Measurements from ENCODE around the gene OR2M4.
"Not testable (repeated sequence)": the region's sequence is repeated elsewhere in the genome, so short reads cannot be mapped to it uniquely, and the experiment has no call there.

OR2M4 gene, protein sequence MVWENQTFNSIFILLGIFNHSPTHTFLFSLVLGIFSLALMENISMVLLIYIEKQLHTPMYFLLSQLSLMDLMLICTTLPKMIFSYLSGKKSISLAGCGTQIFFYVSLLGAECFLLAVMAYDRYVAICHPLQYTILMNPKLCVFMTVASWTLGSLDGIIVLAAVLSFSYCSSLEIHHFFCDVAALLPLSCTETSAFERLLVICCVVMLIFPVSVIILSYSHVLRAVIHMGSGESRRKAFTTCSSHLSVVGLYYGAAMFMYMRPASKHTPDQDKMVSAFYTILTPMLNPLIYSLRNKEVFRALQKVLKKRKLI

DNA sequence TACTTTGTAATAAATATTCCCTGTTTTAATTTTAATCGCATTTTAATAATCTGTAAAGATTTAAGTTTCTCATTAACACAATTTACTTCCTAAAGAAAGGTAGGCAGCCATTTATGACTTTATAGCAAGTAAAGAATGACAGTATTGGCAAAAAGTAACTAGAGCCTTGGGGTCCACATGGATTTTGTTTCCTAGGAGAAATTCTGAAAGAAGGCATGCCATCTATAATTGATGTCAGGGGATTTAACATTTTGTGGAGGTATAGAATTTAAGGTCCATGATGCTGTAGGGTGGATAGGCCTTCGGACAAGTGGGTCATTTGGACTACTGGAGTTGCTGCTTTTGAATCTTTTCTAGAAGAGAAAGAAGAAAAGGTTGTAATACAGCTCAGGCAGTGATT, at the start of gene OR2M4:
TSS of gene OR2M4 (plus strand) at position 301 of the 400 bp plus-strand sequence. CDS start 7,512 bp downstream, outside the sequence.
- no peak for DNase-seq (ENCODE audit: low read depth in 2 of 2, low spot score in 1 of 2)

GRCh38 chr1:248183996-248184395, 47.2 kb upstream of the OR2M4 start:
- DNase-seq (ENCODE audit: low read depth in 2 of 2, low spot score in 1 of 2) = no peak

- DNase-seq (ENCODE audit: low read depth in 2 of 2, low spot score in 1 of 2) = no peak
Observed at GRCh38 chr1:248187363-248187762, 43.9 kb upstream of the OR2M4 start.

GRCh38 chr1:248189026-248189425, 42.2 kb upstream of the OR2M4 start:
- DNase-seq (ENCODE audit: low read depth in 2 of 2, low spot score in 1 of 2) = no peak

DNA sequence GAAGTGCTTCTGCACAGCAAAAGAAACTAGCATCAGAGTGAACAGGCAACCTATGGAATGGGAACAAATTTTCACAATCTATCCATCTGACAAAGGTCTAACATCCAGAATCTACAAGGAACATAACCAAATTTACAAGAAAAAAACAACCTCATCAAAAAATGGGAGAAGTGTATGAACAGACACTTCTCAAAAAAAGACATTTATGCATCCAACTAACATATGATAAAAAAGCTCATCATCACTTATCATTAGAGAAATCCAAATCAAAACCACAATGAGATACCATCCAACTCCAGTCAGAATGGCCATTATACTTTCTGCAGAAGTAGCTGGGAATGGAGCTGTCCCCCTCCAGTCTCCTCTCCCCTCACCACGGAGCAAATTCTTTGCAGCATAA, 37.1 kb upstream of the OR2M4 start:
- DNase-seq (ENCODE audit: low read depth in 2 of 2, low spot score in 1 of 2) = no peak

GRCh38 chr1:248196965-248197364, 34.3 kb upstream of the OR2M4 start, which contains the start of gene OR2M3:
Gene OR2M3 (plus strand): TSS chr1:248197265. CDS start chr1:248203068, 5,803 bp downstream.
- DNase-seq (ENCODE audit: low read depth in 2 of 2, low spot score in 1 of 2) = no peak

GRCh38 chr1:248215880-248216279, 15.3 kb upstream of the OR2M4 start:
- DNase-seq (ENCODE audit: low read depth in 2 of 2, low spot score in 1 of 2) = no peak

GRCh38 chr1:248225537-248225936, 5.7 kb upstream of the OR2M4 start:
- no peak for DNase-seq (ENCODE audit: low read depth in 2 of 2, low spot score in 1 of 2)

GRCh38 chr1:248229360-248229908, 1.8 kb upstream of the OR2M4 start:
- DNase-seq (ENCODE audit: low read depth in 2 of 2, low spot score in 1 of 2) = no peak

- no peak for DNase-seq (ENCODE audit: low read depth in 2 of 2, low spot score in 1 of 2)
Observed at GRCh38 chr1:248239478-248239877, 8.3 kb downstream of the OR2M4 start.

DNA sequence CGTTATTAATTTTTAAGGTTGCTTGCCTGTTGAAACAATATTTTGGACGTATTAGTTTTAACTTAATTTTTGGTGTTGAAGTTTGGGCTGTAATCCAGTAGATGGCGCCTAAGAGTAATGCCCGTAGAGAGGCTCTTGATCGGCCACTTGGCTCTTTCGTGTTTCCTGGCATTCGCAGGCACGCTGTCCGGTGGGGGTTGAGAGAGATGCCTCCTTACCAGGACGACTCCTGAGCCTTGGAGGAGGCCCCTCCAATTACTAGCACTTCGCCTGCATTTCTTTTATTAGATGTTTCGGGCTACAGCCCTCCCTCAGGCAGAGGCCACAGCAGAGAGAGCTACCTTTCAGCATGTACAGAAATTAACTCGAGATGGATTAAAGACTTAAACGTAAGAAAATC, 12.0 kb downstream of the OR2M4 start:
- DNase-seq (ENCODE audit: low read depth in 2 of 2, low spot score in 1 of 2) = no peak

GRCh38 chr1:248259309-248259708, 28.1 kb downstream of the OR2M4 start:
- DNase-seq (ENCODE audit: low read depth in 2 of 2, low spot score in 1 of 2) = not testable (repeated sequence)

- no peak for DNase-seq (ENCODE audit: low read depth in 2 of 2, low spot score in 1 of 2)
Observed at GRCh38 chr1:248268178-248268577, 37.0 kb downstream of the OR2M4 start.

DNA sequence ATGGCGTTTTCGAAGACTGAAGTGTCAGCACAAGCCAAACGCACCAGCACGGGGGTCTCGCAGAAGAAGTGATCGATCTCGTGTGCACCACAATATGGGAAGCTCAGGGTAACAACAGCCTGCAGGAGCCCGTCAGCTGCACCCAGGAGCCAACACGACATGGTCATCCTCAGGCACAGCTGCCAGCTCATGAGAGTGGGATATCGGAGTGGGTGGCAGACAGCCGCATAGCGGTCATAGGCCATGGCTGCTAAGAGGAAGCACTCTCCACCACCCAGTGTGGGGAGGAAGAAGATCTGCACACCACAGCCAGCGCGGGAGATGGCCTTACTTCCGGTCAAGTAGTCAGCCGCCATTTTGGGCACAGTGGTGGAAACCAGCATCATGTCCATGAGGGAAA, 42.0 kb downstream of the OR2M4 start:
- DNase-seq (ENCODE audit: low read depth in 2 of 2, low spot score in 1 of 2) = not testable (repeated sequence)

GRCh38 chr1:248277876-248278275, 46.7 kb downstream of the OR2M4 start, which contains the start of gene OR2T33:
Gene OR2T33 (minus strand): TSS chr1:248277976. CDS start chr1:248273814, 4,162 bp downstream.
- no peak for DNase-seq (ENCODE audit: low read depth in 2 of 2, low spot score in 1 of 2)

DNA sequence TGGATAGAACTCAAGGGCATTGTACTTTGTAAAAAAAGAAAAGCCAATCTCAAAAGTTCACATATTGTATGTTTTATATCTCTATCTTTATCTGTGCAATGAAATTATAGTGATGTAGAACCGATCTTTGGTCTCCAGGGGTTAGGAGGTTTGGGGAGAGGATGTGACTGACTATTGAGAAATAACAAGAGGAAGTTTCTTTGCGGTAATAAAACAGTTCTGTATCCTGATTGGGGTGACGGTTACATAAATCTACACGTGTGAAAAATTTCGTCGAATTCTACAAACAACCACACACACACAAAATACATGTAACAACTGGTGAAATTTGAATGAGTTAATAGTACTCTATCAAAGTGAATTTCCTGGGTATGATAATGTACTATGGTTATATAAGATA, 57.2 kb downstream of the OR2M4 start:
- no peak for DNase-seq (ENCODE audit: low read depth in 2 of 2, low spot score in 1 of 2)
